HG02938 (cell line): ENCODE results near the gene EDC4.
"Not testable (repeated sequence)": the region's sequence is repeated elsewhere in the genome, so short reads cannot be mapped to it uniquely, and the experiment has no call there.

Experiments used
- ATAC-seq: cut with Tn5 transposase; IDR thresholded peaks from one replicate; pipeline ENCODE4 v1.9.1; 2021; ENCODE audit warnings: mild to moderate bottlenecking, moderate library complexity; ENCODE audit not compliant: unreplicated experiment

EDC4 gene

GRCh38 chr16:67872631-67873434 lies at the start of gene EDC4:
TSS of gene EDC4 (plus strand) at chr16:67873052. CDS start at chr16:67873262, 210 bp downstream.
- peak; percentile 70 for ATAC-seq

GRCh38 chr16:67825119-67825518 lies 47.7 kb upstream of the EDC4 start:
- ATAC-seq, result no peak

- no peak for ATAC-seq
These were observed 46.9 kb upstream of the EDC4 start for GRCh38 chr16:67825906-67826305.

- ATAC-seq, result no peak
These were observed 44.2 kb upstream of the EDC4 start for GRCh38 chr16:67828651-67829050.

- no peak for ATAC-seq
These were observed 39.8 kb upstream of the EDC4 start for GRCh38 chr16:67833030-67833414.

GRCh38 chr16:67833415-67834241 lies 39.2 kb upstream of the EDC4 start:
- ATAC-seq, result peak; percentile 97

GRCh38 chr16:67834242-67834614 lies 38.6 kb upstream of the EDC4 start:
- no peak for ATAC-seq

- ATAC-seq, result not testable (repeated sequence)
These were observed 35.7 kb upstream of the EDC4 start for GRCh38 chr16:67837190-67837589.

GRCh38 chr16:67837811-67838210 lies 35.0 kb upstream of the EDC4 start:
- ATAC-seq, result no peak

GRCh38 chr16:67841198-67841815 lies 31.5 kb upstream of the EDC4 start:
- no peak for ATAC-seq

GRCh38 chr16:67841816-67842508 lies 30.9 kb upstream of the EDC4 start, which contains the start of gene THAP11:
TSS of gene THAP11 (plus strand) at chr16:67842320. CDS start at chr16:67842555, 235 bp downstream.
- peak; percentile 36 for ATAC-seq

GRCh38 chr16:67842509-67843342 lies 30.1 kb upstream of the EDC4 start:
- ATAC-seq, result peak; percentile 6

- no peak for ATAC-seq
These were observed 29.5 kb upstream of the EDC4 start for GRCh38 chr16:67843343-67843765.

- no peak for ATAC-seq
These were observed 28.4 kb upstream of the EDC4 start for GRCh38 chr16:67844497-67844896.

- no peak for ATAC-seq
These were observed 27.4 kb upstream of the EDC4 start for GRCh38 chr16:67845291-67846062.

GRCh38 chr16:67846063-67846319 lies 26.9 kb upstream of the EDC4 start:
- ATAC-seq, result no peak

- ATAC-seq, result peak; percentile 54
These were observed 26.4 kb upstream of the EDC4 start, which contains the start of gene NUTF2 for GRCh38 chr16:67846320-67847063. TSS of gene NUTF2 (plus strand) at chr16:67846933. CDS start at chr16:67865131, 18,198 bp downstream.

GRCh38 chr16:67847064-67847861 lies 25.6 kb upstream of the EDC4 start, which contains the start of gene CENPT:
TSS of gene CENPT (minus strand) at chr16:67847693. CDS start at chr16:67833859, 13,834 bp downstream.
- peak; percentile 27 for ATAC-seq
